B cell (primary cell): ENCODE results near the gene ULK4.

Experiments
- CTCF ChIP-seq: fragments of 200-600 bp; IDR thresholded peaks from one replicate; pipeline ENCODE4 v1.8.0; 2022; ENCODE audit warnings: antibody characterized with exemption, mild to moderate bottlenecking
- EZH2 ChIP-seq: IDR thresholded peaks from 2 replicates; pipeline ENCODE4 v1.6.1; 2012; ENCODE audit warnings: borderline replicate concordance, low read depth, mild to moderate bottlenecking, moderate library complexity, low read length; ENCODE audit not compliant: insufficient read depth, poor library complexity, severe bottlenecking

- TF ChIP-seq CTCF (no peak), EZH2 (no peak)
Measured at GRCh38 chr3:41521010-41521655, 440.8 kb downstream of the ULK4 start.
